ENCODE measurements around the gene ZBTB18.
"Not testable (repeated sequence)": the region's sequence is repeated elsewhere in the genome, so short reads cannot be mapped to it uniquely, and the experiment has no call there.

Gene ZBTB18

GRCh38 chr1:244041466-244042120, 9.5 kb upstream of the ZBTB18 start:
- DNase-seq (ENCODE audit: low read depth in 2 of 2) = no peak

GRCh38 chr1:244042293-244042692, 8.8 kb upstream of the ZBTB18 start:
- no peak for DNase-seq (ENCODE audit: low read depth in 2 of 2)

- DNase-seq (ENCODE audit: low read depth in 2 of 2) = no peak
These were observed 6.7 kb upstream of the ZBTB18 start for GRCh38 chr1:244044423-244044822.

- DNase-seq (ENCODE audit: low read depth in 2 of 2) = not testable (repeated sequence)
These were observed 4.8 kb upstream of the ZBTB18 start for GRCh38 chr1:244046254-244046653.

- DNase-seq (ENCODE audit: low read depth in 2 of 2) = no peak
These were observed 4.0 kb upstream of the ZBTB18 start for GRCh38 chr1:244046907-244047611.

GRCh38 chr1:244047621-244048255, 3.3 kb upstream of the ZBTB18 start:
- peak in 1 of 2 donors; percentile 41 for DNase-seq (ENCODE audit: low read depth in 2 of 2)

- peak; percentile 94 to 98 for DNase-seq (ENCODE audit: low read depth in 2 of 2)
These were observed 2.6 kb upstream of the ZBTB18 start for GRCh38 chr1:244048256-244049161.

- no peak for DNase-seq (ENCODE audit: low read depth in 2 of 2)
These were observed 1.7 kb upstream of the ZBTB18 start for GRCh38 chr1:244049162-244050013.

- no peak for DNase-seq (ENCODE audit: low read depth in 2 of 2)
These were observed 859 bp upstream of the ZBTB18 start for GRCh38 chr1:244050014-244050834.

GRCh38 chr1:244052016-244052727, 1.1 kb downstream of the ZBTB18 start:
- DNase-seq (ENCODE audit: low read depth in 2 of 2) = no peak

GRCh38 chr1:244052728-244053312, 1.7 kb downstream of the ZBTB18 start:
- no peak for DNase-seq (ENCODE audit: low read depth in 2 of 2)

GRCh38 chr1:244053831-244054230, 2.7 kb downstream of the ZBTB18 start:
- DNase-seq (ENCODE audit: low read depth in 2 of 2) = no peak

- DNase-seq (ENCODE audit: low read depth in 2 of 2) = no peak
These were observed 3.3 kb downstream of the ZBTB18 start for GRCh38 chr1:244054247-244054923.

GRCh38 chr1:244054924-244055263, 3.8 kb downstream of the ZBTB18 start:
- no peak for DNase-seq (ENCODE audit: low read depth in 2 of 2)

- no peak for DNase-seq (ENCODE audit: low read depth in 2 of 2)
These were observed 5.5 kb downstream of the ZBTB18 start for GRCh38 chr1:244056577-244056976.

GRCh38 chr1:244057474-244058385, 6.6 kb downstream of the ZBTB18 start:
- no peak for DNase-seq (ENCODE audit: low read depth in 2 of 2)

- DNase-seq (ENCODE audit: low read depth in 2 of 2) = no peak
These were observed 9.0 kb downstream of the ZBTB18 start for GRCh38 chr1:244060117-244060516.

GRCh38 chr1:244060686-244061085, 9.6 kb downstream of the ZBTB18 start:
- no peak for DNase-seq (ENCODE audit: low read depth in 2 of 2)
